Measurements from ENCODE around the gene S100PBP. TPM values are rescaled to one million over a fixed set of nuclear protein-coding genes. Genes with fewer than 3 reads are reported as not detected.

The S100PBP gene
- total RNA-seq, 4 donors from 2014 or later = 44.3 to 178 (median 58.1) TPM

DNA sequence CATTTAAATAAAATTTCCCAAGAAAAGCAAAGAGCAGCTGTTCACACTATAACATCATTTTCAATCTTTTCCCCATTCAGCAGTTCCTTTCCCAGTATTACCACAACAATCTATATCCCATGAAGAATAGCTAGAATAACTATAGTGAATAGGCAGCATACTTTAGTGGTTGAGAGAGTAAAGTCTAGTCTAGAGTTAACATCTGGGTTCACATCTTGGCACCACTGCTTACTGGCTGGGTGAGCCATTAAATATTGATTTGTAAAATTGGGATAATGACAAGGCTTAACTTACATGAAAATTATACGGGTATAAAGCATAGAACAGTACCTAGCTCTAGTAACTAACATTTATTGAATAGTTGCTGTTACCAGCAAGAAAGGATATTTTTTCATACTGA, 14.4 kb downstream of the S100PBP start:
- no peak for DNase-seq
- no peaks in the 10 kb centered on the region for H3K4me1 ChIP-seq
- no peak overlapping the region for H3K27ac ChIP-seq
- peaks cover 0 to 90% (median 0%) of the 10 kb centered on the region in 3 donors for H3K36me3 ChIP-seq
- no peak for TF ChIP-seq POLR2A (IDR thresholded peaks at IDR 0.05)
- TF ChIP-seq, protein P1, sequence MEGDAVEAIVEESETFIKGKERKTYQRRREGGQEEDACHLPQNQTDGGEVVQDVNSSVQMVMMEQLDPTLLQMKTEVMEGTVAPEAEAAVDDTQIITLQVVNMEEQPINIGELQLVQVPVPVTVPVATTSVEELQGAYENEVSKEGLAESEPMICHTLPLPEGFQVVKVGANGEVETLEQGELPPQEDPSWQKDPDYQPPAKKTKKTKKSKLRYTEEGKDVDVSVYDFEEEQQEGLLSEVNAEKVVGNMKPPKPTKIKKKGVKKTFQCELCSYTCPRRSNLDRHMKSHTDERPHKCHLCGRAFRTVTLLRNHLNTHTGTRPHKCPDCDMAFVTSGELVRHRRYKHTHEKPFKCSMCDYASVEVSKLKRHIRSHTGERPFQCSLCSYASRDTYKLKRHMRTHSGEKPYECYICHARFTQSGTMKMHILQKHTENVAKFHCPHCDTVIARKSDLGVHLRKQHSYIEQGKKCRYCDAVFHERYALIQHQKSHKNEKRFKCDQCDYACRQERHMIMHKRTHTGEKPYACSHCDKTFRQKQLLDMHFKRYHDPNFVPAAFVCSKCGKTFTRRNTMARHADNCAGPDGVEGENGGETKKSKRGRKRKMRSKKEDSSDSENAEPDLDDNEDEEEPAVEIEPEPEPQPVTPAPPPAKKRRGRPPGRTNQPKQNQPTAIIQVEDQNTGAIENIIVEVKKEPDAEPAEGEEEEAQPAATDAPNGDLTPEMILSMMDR (IDR thresholded peaks at IDR 0.05) = no peak
- no peaks in the 10 kb centered on the region for H3K27me3 ChIP-seq
- H3K9me3 ChIP-seq = no peaks in the 10 kb centered on the region
- H3K4me3 ChIP-seq = no peak overlapping the region

DNA sequence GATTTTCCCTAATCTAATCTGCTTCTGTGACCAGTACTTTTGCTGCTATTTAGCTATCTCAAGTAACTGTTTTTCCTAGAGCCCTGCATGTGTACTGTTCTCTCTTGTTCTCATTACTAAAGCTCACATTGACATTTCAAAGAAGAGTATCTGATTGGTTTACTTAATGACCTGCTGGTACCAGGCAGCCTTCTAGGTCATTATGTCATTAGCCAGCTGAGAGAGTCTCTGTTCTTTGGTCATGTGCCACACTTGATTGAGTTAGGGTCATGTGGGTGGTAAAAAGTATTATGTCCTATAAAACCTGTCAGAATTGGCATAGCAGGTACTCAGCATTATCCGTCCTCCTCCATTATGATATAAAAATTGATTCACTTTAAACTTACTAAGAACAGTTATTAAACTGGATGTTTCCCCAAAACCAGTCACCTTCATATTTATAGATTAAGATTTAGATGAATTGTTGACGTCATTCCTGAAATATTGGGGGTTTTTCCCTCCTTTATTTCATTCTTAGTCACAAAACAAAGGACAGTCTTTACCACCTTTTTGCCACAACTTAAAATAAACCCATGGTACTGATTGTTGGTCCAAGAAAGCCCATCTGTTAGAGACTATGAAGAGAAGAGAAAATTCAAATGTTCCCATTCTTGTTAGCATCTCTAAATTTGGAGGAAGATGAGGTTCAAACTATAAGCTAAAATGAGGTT, 31.1 kb downstream of the S100PBP start:
- H3K36me3 ChIP-seq = peaks cover 0 to 30% (median 0%) of the 10 kb centered on the region in 3 donors
- DNase-seq = no peak
- H3K9me3 ChIP-seq = no peaks in the 10 kb centered on the region
- H3K27me3 ChIP-seq = no peaks in the 10 kb centered on the region
- H3K4me3 ChIP-seq = no peak overlapping the region
- H3K27ac ChIP-seq = no peak overlapping the region
- TF ChIP-seq, protein P1 (IDR thresholded peaks at IDR 0.05) = no peak
- TF ChIP-seq POLR2A (IDR thresholded peaks at IDR 0.05) = no peak
- no peaks in the 10 kb centered on the region for H3K4me1 ChIP-seq

DNA sequence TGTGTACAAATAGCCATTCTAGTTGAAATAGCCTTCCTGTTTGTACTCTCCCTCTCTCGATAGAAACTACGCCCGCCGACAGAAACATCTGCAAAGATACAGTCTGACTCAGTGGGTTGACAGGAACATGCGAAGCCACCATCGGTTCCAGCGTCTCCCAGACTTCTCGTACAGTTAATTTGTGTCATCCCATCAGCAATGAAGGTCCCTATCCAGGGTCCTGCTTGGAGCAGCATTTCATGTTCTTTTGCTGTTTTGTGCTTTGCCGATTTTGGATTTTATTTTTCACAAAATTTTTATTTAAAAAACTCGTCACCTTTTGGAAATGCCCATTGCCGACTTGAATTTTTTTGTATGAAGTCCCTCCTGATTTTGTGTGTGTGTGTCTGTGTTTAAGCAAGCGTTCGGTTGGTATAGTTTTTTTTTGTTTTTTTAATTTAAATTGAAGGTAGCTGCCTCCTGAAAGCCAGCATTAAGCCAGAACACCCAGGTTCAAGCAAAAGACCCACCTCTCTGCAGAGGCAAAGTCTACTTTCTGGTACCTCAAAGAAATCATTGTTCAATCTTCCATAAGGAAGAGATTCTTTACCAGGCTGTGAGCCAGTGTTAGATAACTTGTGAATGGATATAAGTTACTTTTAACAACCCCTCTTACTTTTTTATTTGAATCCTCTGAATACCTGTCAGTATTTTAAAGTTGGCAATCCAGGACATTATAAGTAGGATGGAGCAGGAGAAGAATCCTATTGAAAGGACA, 38.6 kb downstream of the S100PBP start:
- TF ChIP-seq, protein P1 (IDR thresholded peaks at IDR 0.05) = no peak
- no peak for TF ChIP-seq POLR2A (IDR thresholded peaks at IDR 0.05)
- H3K4me3 ChIP-seq = no peak overlapping the region
- no peaks in the 10 kb centered on the region for H3K4me1 ChIP-seq
- no peaks in the 10 kb centered on the region for H3K9me3 ChIP-seq
- H3K27ac ChIP-seq = no peak overlapping the region
- DNase-seq = no peak
- H3K27me3 ChIP-seq = no peaks in the 10 kb centered on the region
- peaks cover 0 to 38% (median 0%) of the 10 kb centered on the region in 3 donors for H3K36me3 ChIP-seq

DNA sequence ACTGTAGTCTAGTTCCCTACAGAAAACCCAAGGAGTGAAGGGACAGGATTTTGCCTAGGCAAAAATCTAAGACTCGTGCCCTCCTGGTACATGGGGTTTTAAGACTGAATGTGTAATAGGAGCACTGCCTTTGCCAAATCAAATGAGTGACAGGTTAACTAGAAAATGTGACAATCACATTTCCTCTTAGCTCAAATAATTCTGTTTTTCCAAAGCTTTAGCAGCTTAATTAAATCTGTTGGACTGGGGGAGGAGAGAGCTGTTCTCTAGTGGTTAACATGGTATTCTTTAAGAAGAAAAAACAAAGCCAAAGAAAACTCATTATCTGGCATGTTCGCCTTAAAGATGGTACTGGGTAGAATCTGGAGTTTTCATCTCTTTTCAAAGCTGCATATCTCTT, 40.7 kb downstream of the S100PBP start:
- no peaks in the 10 kb centered on the region for H3K27me3 ChIP-seq
- TF ChIP-seq, protein P1 (IDR thresholded peaks at IDR 0.05) = no peak

DNA sequence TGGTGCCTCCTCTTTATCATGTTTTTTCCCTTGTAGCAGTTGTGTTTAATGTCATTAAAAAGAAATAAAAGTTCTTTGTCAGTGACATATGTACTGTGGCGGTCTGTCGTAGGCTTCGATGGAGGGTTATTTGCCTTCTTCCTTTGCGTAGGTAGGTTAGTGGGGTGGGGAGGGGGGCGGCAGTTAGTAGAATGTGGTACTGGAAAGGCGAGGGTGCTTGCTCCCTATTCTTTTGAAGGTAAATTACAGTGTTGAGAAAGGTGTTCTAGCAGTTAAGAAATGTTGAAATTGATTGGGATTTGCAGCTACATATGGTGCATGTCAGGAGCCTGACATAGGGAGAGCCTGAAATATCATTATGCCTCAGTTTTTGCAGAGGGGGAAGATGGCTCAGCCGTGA, 41.3 kb downstream of the S100PBP start:
- H3K4me1 ChIP-seq = no peaks in the 10 kb centered on the region
- H3K4me3 ChIP-seq = no peak overlapping the region
- no peak overlapping the region for H3K27ac ChIP-seq
- H3K36me3 ChIP-seq = peaks cover 0 to 37% (median 0%) of the 10 kb centered on the region in 3 donors
- no peaks in the 10 kb centered on the region for H3K27me3 ChIP-seq
- H3K9me3 ChIP-seq = no peaks in the 10 kb centered on the region
- DNase-seq = no peak
- no peak for TF ChIP-seq POLR2A (IDR thresholded peaks at IDR 0.05)
- TF ChIP-seq, protein P1 (IDR thresholded peaks at IDR 0.05) = no peak

More for the DNA sequence above, 40.7 kb downstream of the S100PBP start:
- H3K27ac ChIP-seq = no peak overlapping the region
- no peaks in the 10 kb centered on the region for H3K9me3 ChIP-seq
- H3K4me3 ChIP-seq = no peak overlapping the region
- H3K4me1 ChIP-seq = no peaks in the 10 kb centered on the region
- peaks cover 0 to 36% (median 0%) of the 10 kb centered on the region in 3 donors for H3K36me3 ChIP-seq
- DNase-seq = no peak

Data from Peyer's patch (tissue), 4 donors.